Measurements from ENCODE around the gene DDX47. TPM values are rescaled to one million over a fixed set of nuclear protein-coding genes. Genes with fewer than 3 reads are reported as not detected.

Gene DDX47
- total and polyA plus RNA-seq, 2 of the 13 experiments (the other 11 are each of a cell fraction or from before 2014, with no cell fraction given), result 48.5 to 78.7 TPM

DNA sequence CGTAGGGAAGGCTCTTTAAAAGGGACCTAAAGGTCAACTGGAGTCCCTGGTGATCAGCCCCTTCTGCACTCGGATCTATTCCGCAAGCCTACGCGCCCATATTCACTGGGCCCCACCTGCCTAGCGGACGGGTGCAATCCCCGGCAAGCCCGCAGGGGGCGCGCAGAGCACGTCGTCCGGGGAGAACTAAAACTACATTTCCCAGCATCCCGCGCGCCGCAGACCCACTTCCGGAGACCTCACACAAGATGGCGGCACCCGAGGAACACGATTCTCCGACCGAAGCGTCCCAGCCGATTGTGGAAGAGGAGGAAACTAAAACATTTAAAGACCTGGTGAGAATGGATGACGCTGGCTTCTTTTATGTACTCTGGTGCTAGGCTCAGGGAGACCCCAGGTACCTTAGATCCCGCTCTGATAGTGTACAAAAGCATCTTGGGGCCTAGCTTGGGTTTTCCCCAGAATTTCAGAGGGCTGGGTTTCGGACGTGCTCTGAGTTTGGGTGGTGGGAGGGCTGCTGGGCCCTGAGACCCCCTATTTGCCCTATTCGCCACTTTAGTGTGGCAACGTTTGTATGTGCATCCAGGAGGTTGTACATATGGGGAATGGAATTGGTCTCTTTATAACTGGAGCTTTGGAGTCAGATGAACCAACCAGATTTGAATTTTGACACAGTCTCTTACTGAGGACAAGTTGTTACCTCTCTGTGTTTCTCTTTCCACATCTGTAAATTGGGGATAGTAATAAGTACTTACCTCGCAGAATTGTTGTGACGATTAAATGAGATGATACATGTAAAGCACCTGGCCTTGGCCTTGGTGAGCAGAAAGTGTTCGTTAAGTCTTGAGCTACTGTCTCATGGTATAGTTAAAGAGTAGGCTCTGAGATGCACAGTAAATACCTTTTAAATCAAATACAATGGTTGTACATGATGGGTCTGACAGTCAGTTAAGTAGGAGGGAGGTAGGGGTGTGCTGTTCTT, at the start of gene DDX47 (continued):
- TF ChIP-seq HNF1B (CRISPR knock-in tag; IDR thresholded peaks at IDR 0.05) (peak; percentile 78; the same call in 1 of the 2 replicates), TOE1 (CRISPR knock-in tag; IDR thresholded peaks at IDR 0.05) (0 out of 2 replicates have a peak, but pooled peaks have one; percentile 32), AHR (CRISPR knock-in tag; IDR thresholded peaks at IDR 0.05) (peak; percentile 57; the same call in 1 of the 2 replicates), ZNF740 (CRISPR knock-in tag; IDR thresholded peaks at IDR 0.05) (no peak), ZNF12 (CRISPR knock-in tag; IDR thresholded peaks at IDR 0.05) (no peak), CENPT (CRISPR knock-in tag; IDR thresholded peaks at IDR 0.05; ENCODE audit: low read depth) (no peak), NR3C1 (CRISPR knock-in tag; IDR thresholded peaks at IDR 0.05) (no peak), FOXJ3 (CRISPR knock-in tag; IDR thresholded peaks at IDR 0.05; ENCODE audit: borderline replicate concordance) (no peak), TRAFD1 (CRISPR knock-in tag; IDR thresholded peaks at IDR 0.05; ENCODE audit: borderline replicate concordance) (no peak), ZNF546 (CRISPR knock-in tag; conservative IDR thresholded peaks at IDR 0.05) (no peak)
- TF ChIP-seq, protein P1, sequence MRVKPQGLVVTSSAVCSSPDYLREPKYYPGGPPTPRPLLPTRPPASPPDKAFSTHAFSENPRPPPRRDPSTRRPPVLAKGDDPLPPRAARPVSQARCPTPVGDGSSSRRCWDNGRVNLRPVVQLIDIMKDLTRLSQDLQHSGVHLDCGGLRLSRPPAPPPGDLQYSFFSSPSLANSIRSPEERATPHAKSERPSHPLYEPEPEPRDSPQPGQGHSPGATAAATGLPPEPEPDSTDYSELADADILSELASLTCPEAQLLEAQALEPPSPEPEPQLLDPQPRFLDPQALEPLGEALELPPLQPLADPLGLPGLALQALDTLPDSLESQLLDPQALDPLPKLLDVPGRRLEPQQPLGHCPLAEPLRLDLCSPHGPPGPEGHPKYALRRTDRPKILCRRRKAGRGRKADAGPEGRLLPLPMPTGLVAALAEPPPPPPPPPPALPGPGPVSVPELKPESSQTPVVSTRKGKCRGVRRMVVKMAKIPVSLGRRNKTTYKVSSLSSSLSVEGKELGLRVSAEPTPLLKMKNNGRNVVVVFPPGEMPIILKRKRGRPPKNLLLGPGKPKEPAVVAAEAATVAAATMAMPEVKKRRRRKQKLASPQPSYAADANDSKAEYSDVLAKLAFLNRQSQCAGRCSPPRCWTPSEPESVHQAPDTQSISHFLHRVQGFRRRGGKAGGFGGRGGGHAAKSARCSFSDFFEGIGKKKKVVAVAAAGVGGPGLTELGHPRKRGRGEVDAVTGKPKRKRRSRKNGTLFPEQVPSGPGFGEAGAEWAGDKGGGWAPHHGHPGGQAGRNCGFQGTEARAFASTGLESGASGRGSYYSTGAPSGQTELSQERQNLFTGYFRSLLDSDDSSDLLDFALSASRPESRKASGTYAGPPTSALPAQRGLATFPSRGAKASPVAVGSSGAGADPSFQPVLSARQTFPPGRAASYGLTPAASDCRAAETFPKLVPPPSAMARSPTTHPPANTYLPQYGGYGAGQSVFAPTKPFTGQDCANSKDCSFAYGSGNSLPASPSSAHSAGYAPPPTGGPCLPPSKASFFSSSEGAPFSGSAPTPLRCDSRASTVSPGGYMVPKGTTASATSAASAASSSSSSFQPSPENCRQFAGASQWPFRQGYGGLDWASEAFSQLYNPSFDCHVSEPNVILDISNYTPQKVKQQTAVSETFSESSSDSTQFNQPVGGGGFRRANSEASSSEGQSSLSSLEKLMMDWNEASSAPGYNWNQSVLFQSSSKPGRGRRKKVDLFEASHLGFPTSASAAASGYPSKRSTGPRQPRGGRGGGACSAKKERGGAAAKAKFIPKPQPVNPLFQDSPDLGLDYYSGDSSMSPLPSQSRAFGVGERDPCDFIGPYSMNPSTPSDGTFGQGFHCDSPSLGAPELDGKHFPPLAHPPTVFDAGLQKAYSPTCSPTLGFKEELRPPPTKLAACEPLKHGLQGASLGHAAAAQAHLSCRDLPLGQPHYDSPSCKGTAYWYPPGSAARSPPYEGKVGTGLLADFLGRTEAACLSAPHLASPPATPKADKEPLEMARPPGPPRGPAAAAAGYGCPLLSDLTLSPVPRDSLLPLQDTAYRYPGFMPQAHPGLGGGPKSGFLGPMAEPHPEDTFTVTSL (CRISPR knock-in tag; IDR thresholded peaks at IDR 0.05; ENCODE audit: borderline replicate concordance), result no peak
- TF ChIP-seq, protein P2, sequence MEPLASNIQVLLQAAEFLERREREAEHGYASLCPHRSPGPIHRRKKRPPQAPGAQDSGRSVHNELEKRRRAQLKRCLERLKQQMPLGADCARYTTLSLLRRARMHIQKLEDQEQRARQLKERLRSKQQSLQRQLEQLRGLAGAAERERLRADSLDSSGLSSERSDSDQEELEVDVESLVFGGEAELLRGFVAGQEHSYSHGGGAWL (CRISPR knock-in tag; IDR thresholded peaks at IDR 0.05), result peak; percentile 69; the same call in 1 of the 2 replicates
- TF ChIP-seq, protein P3, sequence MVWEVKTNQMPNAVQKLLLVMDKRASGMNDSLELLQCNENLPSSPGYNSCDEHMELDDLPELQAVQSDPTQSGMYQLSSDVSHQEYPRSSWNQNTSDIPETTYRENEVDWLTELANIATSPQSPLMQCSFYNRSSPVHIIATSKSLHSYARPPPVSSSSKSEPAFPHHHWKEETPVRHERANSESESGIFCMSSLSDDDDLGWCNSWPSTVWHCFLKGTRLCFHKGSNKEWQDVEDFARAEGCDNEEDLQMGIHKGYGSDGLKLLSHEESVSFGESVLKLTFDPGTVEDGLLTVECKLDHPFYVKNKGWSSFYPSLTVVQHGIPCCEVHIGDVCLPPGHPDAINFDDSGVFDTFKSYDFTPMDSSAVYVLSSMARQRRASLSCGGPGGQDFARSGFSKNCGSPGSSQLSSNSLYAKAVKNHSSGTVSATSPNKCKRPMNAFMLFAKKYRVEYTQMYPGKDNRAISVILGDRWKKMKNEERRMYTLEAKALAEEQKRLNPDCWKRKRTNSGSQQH (CRISPR knock-in tag; IDR thresholded peaks at IDR 0.05; ENCODE audit: low read depth), result peak; percentile 85; the same call in 1 of the 2 replicates
- TF ChIP-seq, protein P4, sequence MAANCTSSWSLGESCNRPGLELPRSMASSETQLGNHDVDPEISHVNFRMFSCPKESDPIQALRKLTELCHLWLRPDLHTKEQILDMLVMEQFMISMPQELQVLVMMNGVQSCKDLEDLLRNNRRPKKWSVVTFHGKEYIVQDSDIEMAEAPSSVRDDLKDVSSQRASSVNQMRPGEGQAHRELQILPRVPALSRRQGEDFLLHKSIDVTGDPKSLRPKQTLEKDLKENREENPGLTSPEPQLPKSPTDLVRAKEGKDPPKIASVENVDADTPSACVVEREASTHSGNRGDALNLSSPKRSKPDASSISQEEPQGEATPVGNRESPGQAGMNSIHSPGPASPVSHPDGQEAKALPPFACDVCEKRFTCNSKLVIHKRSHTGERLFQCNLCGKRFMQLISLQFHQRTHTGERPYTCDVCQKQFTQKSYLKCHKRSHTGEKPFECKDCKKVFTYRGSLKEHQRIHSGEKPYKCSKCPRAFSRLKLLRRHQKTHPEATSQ (CRISPR knock-in tag; IDR thresholded peaks at IDR 0.05; ENCODE audit: borderline replicate concordance), result no peak

Data from HepG2 (cell line).